NCI-H1436 (cell line): ENCODE measurements around the gene SERPINA5.
"Not testable (repeated sequence)": the region's sequence is repeated elsewhere in the genome, so short reads cannot be mapped to it uniquely, and the experiment has no call there.

ENCODE experiments used
- DNase-seq: peaks from one replicate; lab custom pipeline; 2025; lab: John Stamatoyannopoulos, UW

The SERPINA5 gene

GRCh38 chr14:94573475-94574277 is 7.5 kb upstream of the SERPINA5 start:
- no peak for DNase-seq

GRCh38 chr14:94574336-94574735 is 6.9 kb upstream of the SERPINA5 start:
- DNase-seq = no peak

DNA sequence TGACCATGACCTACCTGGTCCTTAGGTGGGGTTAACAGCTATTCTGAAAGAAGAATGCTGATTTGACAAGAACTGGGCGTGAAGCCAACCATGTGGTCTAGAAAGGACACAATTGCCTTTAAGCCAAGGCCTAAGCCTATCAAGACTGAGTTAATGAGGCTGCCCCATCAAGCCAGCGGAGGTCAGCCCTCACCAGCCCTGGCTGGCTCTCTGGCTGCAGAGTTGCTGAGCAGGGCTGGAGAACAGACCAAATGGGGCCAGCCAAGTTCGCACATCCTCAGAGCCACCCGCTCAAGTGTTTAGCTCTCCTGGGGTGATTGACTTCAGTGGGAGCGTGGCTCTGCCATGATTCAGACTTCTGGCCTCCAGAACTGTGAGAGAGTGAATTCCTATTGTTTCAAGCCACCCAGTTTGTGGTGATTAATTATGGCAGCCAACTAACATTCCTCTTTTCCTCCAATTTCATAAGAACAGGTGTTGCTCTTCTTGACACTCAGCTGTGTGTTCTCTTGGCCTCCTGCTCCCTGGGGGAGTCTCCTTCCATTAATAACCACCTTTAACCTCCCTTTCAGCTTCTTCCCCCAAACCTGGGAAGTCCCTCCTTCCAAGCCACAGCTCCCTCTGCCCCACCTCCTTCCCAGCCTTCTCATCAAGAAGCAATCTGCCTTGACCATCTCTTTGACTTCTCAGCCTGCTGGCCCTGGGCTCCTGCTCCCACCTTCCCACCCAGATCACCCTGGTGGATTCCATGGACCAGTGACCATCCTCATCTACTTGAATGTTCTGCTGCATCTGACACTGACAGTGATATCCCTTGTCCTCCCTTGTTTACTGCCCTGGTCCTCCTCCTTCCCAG is 5.3 kb upstream of the SERPINA5 start:
- DNase-seq = no peak

- DNase-seq = not testable (repeated sequence)
Observed at GRCh38 chr14:94577472-94577871, 3.8 kb upstream of the SERPINA5 start.

- DNase-seq = no peak
Observed at GRCh38 chr14:94578712-94579111, 2.5 kb upstream of the SERPINA5 start.

DNA sequence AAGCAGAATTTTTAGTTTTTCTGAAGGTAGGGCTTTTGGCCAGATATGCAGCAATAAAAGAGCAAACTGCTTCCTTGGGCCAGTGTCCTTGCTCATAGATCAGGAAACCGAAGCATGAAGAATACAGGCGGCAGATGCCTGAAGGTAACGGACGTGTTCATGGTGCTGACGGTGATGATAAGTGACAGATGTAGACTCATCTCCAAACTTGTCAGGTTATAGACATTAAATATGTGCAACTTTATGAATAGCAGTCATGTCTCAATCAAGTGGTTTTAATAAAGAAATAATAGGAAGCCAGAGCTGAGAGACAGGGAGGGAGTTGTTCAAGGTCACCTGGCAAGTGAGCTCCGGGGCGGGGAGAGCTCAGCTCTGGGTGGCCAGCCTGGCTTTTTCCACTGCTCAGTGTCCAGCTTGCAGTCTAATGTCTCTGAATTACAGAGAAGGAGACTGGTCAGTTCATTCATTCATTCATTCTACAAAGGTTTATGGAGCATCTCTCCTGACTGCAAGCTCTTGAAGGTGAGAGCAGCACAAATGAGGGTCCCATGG is 1.0 kb downstream of the SERPINA5 start:
- no peak for DNase-seq

DNA sequence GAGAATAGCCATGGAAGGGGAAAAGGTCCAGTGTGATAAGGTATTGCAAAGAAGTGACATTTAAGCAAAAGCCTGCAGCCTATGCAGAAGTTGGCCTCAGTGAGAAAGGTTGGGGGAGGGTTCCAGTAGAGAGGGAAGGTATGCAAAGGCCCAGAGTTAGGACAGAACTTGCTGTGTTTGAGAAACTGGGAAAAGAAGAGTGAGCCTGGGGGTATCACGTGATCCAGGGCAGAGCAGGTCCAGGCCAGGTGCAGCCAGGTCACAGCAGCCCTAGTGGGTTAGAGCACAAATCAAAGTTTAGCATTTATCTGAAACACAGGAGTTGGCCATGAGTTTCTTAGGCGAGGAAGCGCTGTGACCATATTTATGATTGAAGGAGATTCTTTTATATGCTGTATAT is 1.6 kb downstream of the SERPINA5 start:
- no peak for DNase-seq

DNA sequence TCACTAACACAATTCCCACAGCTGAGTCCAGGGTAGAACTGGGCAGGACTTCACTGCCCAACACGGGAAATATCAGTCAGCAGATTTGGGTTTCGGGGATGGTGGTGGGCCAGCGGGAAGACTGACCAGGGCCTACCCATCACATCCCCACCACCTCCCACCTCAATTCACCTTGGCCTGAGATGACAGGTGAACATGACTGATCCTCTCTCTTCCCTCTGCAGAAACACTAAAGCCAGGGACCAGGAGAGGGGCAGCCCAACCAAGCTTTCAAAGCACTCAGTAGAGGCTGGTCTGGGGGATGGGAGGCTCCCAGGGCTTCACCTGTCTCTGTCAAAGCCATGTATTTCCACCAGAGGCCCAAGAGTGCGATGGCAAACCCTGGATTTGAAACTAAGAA is 2.3 kb downstream of the SERPINA5 start:
- no peak for DNase-seq

- no peak for DNase-seq
Observed at GRCh38 chr14:94584591-94585280, 3.5 kb downstream of the SERPINA5 start.

- DNase-seq = no peak
Observed at GRCh38 chr14:94586635-94587034, 5.4 kb downstream of the SERPINA5 start.

- no peak for DNase-seq
Observed at GRCh38 chr14:94588311-94588710, 7.1 kb downstream of the SERPINA5 start.

GRCh38 chr14:94591073-94591472 is 9.8 kb downstream of the SERPINA5 start:
- DNase-seq = no peak

- DNase-seq = no peak
Observed at GRCh38 chr14:94591871-94592270, 10.6 kb downstream of the SERPINA5 start.

- DNase-seq = no peak
Observed at GRCh38 chr14:94592457-94592856, 11.2 kb downstream of the SERPINA5 start.

DNA sequence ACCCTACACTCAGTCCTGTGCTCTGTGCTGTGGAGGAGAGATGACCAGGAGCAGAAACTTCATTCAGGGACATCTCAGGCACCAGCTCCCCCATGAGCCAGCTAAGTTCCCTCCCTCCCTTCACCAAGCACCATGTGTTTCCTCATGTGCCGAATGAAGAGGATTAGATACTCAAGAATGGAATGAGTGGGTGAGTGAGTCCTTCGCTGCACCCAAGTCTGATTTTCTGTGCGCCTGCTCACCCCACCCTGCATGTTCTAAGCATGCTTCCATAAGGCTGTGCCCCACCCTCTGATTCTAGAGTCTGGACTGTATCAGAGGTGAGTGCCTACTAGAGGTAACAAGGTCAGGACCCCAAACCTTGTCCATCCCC is 12.1 kb downstream of the SERPINA5 start:
- DNase-seq = no peak

DNA sequence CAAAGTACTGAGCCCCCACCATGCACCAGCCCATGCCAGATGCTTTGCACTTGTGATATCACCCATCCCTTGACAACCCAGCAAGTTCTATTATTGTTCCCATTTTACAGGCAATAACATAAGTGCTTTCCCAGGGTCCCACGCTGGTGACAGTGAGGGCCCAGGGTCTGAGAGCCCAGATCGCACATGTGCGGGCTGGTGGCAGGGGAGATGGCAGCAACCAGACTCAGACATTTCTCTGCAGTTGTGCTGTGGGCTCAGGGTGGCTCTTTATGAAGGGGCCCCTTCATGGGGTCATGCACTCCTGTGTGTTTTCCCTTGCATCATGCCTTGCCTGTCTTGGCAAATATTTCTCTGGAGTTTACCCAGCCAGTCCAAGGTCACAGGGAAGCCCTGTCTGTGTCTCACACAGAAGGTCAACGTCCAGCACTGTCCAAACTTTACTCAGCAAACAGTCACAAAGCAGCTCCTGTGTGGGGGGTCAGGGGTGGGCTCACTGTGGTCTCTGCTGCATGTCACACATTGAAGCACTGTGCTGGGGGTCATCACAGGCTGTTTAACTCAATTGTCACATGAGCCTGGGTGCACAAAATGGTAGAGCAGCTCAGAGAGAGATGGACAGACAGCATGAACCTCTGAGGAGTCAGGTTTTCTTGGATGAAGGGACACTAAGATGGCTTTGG is 12.7 kb downstream of the SERPINA5 start:
- no peak for DNase-seq

GRCh38 chr14:94594441-94594840 is 13.2 kb downstream of the SERPINA5 start:
- no peak for DNase-seq

DNA sequence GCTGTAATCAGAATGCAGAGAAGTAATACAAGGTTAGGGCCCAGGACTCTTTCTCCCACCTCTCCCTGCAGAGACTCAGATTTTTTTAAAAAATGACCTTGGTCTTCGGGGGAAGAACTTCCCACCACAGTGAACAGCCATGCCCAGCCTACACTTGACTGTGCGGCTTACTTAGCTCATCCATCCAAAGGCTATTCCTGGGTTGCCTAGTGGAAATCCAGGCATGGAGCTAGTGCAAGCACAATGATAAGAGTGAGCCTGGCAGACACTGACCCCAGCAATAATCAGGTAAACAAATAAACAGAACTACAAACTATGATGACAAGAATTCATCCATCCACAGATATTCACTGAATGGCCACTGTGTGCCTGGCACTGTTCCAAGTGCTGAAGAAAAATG is 14.7 kb downstream of the SERPINA5 start:
- DNase-seq = no peak

GRCh38 chr14:94596361-94596760 is 15.1 kb downstream of the SERPINA5 start:
- no peak for DNase-seq

- DNase-seq = no peak
Observed at GRCh38 chr14:94597788-94598187, 16.6 kb downstream of the SERPINA5 start.

GRCh38 chr14:94598506-94598815 is 17.2 kb downstream of the SERPINA5 start:
- no peak for DNase-seq
